ENCODE data around the gene CCDC141. TPM values are rescaled to one million over a fixed set of nuclear protein-coding genes. Genes with fewer than 3 reads are reported as not detected.
"Not testable (repeated sequence)": the region's sequence is repeated elsewhere in the genome, so short reads cannot be mapped to it uniquely, and the experiment has no call there.

CCDC141 gene
- total and polyA plus RNA-seq, 3 donors from 2014 or later = 2.2 to 25.9 (median 17.8) TPM

- Histone ChIP-seq H3K36me3 (ENCODE audit: low read depth, missing control alignments) (no peaks in the 10 kb centered on the region), H3K27ac (peak overlapping the region; percentile 54 to 75), H3K27me3 (no peaks in the 10 kb centered on the region), H3K9me3 (no peaks in the 10 kb centered on the region), H3K4me3 (no peak overlapping the region), H3K4me1 (no peaks in the 10 kb centered on the region)
- peak; percentile 25 for DNase-seq
- TF ChIP-seq, protein P1, sequence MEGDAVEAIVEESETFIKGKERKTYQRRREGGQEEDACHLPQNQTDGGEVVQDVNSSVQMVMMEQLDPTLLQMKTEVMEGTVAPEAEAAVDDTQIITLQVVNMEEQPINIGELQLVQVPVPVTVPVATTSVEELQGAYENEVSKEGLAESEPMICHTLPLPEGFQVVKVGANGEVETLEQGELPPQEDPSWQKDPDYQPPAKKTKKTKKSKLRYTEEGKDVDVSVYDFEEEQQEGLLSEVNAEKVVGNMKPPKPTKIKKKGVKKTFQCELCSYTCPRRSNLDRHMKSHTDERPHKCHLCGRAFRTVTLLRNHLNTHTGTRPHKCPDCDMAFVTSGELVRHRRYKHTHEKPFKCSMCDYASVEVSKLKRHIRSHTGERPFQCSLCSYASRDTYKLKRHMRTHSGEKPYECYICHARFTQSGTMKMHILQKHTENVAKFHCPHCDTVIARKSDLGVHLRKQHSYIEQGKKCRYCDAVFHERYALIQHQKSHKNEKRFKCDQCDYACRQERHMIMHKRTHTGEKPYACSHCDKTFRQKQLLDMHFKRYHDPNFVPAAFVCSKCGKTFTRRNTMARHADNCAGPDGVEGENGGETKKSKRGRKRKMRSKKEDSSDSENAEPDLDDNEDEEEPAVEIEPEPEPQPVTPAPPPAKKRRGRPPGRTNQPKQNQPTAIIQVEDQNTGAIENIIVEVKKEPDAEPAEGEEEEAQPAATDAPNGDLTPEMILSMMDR (IDR thresholded peaks at IDR 0.05) = no peak
- TF ChIP-seq POLR2A (IDR thresholded peaks at IDR 0.05) = no peak
- intact Hi-C loops (cut with DNase I; ENCODE audit: low total_unique reads) = no loop called here
- WGBS, 2 donors = 75 to 84% methylated on average over 5 of the region's 5 CpGs
Observed at GRCh38 chr2:179022685-179023084, 27.3 kb downstream of the CCDC141 start.

DNA sequence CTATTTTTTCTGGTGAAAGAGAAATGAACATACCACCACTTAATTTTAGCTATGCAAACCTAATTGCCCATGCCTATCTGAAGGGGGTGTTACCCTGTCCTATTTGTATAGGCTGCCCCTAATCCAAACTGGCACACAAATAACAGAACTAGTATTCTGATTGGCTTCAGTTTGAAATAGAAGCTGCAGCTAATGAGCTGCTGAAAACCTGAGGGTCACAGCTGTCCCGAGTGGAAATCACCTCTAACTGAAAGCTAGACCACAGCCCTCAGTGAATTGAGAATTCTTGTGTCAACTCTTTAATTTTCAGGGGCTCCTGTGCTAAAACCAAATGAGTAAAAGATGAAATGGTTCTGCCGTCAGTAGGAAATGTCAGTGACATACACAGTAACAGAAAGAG lies 28.7 kb downstream of the CCDC141 start:
- TF ChIP-seq, protein P1 (IDR thresholded peaks at IDR 0.05) = no peak
- no peak for TF ChIP-seq POLR2A (IDR thresholded peaks at IDR 0.05)

DNA sequence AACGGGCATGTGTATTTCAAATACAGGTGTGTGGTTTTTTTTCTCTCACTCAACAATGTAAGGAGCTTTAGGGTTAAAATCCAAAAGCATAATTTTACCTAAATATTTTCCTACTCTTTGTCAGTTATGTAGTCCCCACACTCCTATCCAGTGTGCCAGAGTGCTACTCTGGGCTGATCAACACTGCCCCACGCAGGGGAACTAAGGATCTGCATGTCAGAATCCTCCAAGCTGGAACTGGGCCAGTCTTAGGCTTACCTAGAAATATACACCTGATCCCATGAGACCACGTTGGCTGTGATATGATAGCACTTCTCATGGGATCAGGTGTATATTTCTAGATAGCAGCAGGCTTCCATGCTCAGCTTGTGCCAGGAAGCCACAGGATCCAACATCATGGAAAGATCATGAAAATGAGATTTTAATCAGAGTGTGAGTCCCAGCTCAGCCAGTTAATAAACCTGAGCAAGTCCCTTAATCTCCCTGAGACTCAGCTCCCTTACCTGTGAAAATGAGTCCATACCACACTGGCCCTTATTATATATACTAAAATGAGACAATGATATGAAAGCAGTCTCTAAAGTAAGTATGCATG lies 29.7 kb downstream of the CCDC141 start:
- DNase-seq = peak; percentile 75
- Histone ChIP-seq H3K27me3 (no peaks in the 10 kb centered on the region), H3K4me3 (no peak overlapping the region), H3K27ac (no peak overlapping the region), H3K36me3 (ENCODE audit: low read depth, missing control alignments) (no peaks in the 10 kb centered on the region), H3K9me3 (no peaks in the 10 kb centered on the region), H3K4me1 (no peaks in the 10 kb centered on the region)
- intact Hi-C loops (cut with DNase I; ENCODE audit: low total_unique reads) = no loop called here
- WGBS, 2 donors = 61 to 66% methylated on average over 3 of the region's 3 CpGs
- no peak for TF ChIP-seq POLR2A (IDR thresholded peaks at IDR 0.05)
- TF ChIP-seq, protein P1 (IDR thresholded peaks at IDR 0.05) = peak in 2 of 3 experiments; percentile 41 to 46

More for the DNA sequence above, 28.7 kb downstream of the CCDC141 start:
- 49 to 67% methylated on average over 2 of the region's 2 CpGs for WGBS, 2 donors
- Histone ChIP-seq H3K9me3 (no peaks in the 10 kb centered on the region), H3K4me3 (no peak overlapping the region), H3K27me3 (no peaks in the 10 kb centered on the region), H3K27ac (peak overlapping the region in 1 of 2 donors; percentile 54), H3K36me3 (ENCODE audit: low read depth, missing control alignments) (no peaks in the 10 kb centered on the region), H3K4me1 (no peaks in the 10 kb centered on the region)
- DNase-seq = no peak
- intact Hi-C loops (cut with DNase I; ENCODE audit: low total_unique reads) = no loop called here

GRCh38 chr2:179019260-179019659 lies 30.7 kb downstream of the CCDC141 start:
- H3K27ac ChIP-seq = no peak overlapping the region
- no peaks in the 10 kb centered on the region for H3K4me1 ChIP-seq
- H3K27me3 ChIP-seq = no peaks in the 10 kb centered on the region
- no peaks in the 10 kb centered on the region for H3K36me3 ChIP-seq (ENCODE audit: low read depth, missing control alignments)
- DNase-seq = no peak
- no peaks in the 10 kb centered on the region for H3K9me3 ChIP-seq
- WGBS, 2 donors = 92 to 94% methylated on average over 5 of the region's 5 CpGs
- no peak overlapping the region for H3K4me3 ChIP-seq
- intact Hi-C loops (cut with DNase I; ENCODE audit: low total_unique reads) = no loop called here
- TF ChIP-seq POLR2A (IDR thresholded peaks at IDR 0.05) = no peak
- TF ChIP-seq, protein P1 (IDR thresholded peaks at IDR 0.05) = no peak

DNA sequence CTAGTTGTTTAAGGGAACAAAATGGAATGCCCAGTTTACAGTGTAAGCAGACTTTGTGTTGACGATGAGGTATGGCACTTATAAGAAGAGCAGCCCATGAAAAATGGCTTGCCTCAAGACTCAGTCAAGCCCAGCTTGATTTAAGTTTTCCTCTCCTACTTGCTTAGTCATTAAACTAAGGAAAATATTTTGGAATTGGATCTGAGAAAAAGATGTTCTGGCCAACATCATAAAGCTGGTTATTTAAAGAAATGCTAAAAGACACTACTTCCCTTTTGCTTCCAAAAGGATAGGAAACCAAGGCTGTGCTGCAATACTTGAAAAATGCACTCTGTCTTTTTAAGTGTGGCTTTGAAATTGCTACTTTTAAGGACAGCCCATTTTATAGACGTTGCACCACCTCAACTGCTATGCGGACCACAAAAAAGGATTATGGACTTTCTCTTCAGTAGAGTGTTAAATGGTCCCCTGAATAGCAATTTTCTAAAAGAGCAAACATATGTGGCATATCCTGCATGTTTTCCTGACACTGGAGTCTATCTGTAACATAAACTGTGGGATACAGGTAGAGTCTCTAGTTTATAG lies 32.1 kb downstream of the CCDC141 start:
- Histone ChIP-seq H3K4me1 (no peaks in the 10 kb centered on the region), H3K27me3 (no peaks in the 10 kb centered on the region), H3K4me3 (no peak overlapping the region), H3K9me3 (no peaks in the 10 kb centered on the region), H3K36me3 (ENCODE audit: low read depth, missing control alignments) (no peaks in the 10 kb centered on the region), H3K27ac (no peak overlapping the region)
- no peak for DNase-seq
- intact Hi-C loops (cut with DNase I; ENCODE audit: low total_unique reads) = no loop called here
- TF ChIP-seq, protein P1 (IDR thresholded peaks at IDR 0.05) = no peak
- no peak for TF ChIP-seq POLR2A (IDR thresholded peaks at IDR 0.05)
- WGBS, 2 donors = 49 to 65% methylated on average over 3 of the region's 3 CpGs

DNA sequence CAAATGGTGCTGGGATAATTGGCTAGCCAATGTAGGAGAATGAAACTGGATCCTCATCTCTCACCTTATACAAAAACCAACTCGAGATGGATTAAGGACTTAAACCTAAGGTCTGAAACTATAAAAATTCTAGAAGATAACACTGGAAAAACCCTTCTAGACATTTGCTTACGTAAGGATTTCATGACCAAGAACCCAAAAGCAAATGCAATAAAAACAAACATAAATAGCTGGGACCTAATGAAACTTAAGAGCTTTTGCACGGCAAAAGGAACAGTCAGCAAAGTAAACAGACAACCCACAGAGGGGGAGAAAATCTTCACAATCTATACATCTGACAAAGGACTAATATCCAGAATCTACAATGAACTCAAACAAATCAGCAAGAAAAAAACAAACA lies 35.7 kb downstream of the CCDC141 start:
- H3K4me3 ChIP-seq; DNase-seq; H3K9me3 ChIP-seq; H3K27me3 ChIP-seq; H3K27ac ChIP-seq; intact Hi-C loops (cut with DNase I; ENCODE audit: low total_unique reads); H3K4me1 ChIP-seq; H3K36me3 ChIP-seq (ENCODE audit: low read depth, missing control alignments): not testable (repeated sequence)
- 83% methylated on average over 3 of the region's 3 CpGs for WGBS, 2 donors

Data from testis (tissue), 3 donors.